Forelimb muscle (tissue), 1 donor: ENCODE data around the gene FZD8. TPM values are rescaled to one million over a fixed set of nuclear protein-coding genes. Genes with fewer than 3 reads are reported as not detected.
A peak's percentile ranks its signal among the peaks of the same experiment; 100 is the strongest.
"Not testable (repeated sequence)": the region's sequence is repeated elsewhere in the genome, so short reads cannot be mapped to it uniquely, and the experiment has no call there.

Experiments used
- DNase-seq: peaks from one replicate; pipeline ENCODE4 v3.0.0-alpha.2; 2013; ENCODE audit warnings: low read depth
- polyA plus RNA-seq: library from polyadenylated mRNA; unstranded; fragments of 120-200 nt; gene quantifications from one replicate; pipeline ENCODE4 v1.2.1, GENCODE V29; 2013; ENCODE audit not compliant: insufficient read length

FZD8 gene, protein sequence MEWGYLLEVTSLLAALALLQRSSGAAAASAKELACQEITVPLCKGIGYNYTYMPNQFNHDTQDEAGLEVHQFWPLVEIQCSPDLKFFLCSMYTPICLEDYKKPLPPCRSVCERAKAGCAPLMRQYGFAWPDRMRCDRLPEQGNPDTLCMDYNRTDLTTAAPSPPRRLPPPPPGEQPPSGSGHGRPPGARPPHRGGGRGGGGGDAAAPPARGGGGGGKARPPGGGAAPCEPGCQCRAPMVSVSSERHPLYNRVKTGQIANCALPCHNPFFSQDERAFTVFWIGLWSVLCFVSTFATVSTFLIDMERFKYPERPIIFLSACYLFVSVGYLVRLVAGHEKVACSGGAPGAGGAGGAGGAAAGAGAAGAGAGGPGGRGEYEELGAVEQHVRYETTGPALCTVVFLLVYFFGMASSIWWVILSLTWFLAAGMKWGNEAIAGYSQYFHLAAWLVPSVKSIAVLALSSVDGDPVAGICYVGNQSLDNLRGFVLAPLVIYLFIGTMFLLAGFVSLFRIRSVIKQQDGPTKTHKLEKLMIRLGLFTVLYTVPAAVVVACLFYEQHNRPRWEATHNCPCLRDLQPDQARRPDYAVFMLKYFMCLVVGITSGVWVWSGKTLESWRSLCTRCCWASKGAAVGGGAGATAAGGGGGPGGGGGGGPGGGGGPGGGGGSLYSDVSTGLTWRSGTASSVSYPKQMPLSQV
- 21.9 TPM for polyA plus RNA-seq

DNA sequence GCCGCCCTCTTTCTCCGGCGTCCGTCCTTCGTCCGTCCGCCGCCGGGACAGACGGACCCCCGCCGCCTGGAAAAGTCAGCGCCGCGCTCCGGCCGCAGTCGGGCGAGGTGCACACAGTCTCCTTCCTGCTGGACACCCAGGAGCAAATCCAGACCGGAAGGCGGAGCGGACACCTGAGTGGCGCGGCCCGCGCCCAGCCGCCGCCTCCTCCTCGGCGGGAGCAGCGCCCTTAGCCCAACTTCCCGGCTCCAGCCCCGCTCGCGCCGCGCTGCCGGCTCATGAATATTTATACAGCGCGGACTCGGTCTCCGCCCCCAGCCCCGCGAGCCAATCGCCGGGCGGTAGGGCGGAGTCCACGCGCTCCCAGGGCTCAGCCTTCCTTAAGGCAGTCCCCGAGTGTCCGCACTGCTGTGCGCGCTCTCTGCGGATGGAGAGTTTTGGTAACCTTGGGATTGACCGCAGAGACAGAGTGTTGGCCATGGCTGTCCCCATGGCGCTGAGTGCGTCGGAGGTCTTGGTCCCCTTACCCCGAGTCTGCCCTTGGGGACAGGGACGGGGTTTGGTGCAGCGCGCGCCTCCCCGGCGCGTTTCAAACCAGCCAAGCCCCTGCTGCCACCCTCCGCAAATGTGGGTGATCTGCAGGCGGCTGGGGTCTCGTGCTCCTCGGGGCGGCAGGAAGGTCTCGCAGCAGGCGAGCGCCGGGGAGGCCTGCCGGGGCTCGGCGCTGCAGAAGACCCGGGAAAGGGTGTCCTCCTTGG, at the start of gene FZD8:
TSS of gene FZD8 (minus strand) at position 262 of the 758 bp plus-strand sequence. CDS start 867 bp downstream, outside the sequence.
- peak; percentile 83 for DNase-seq

DNA sequence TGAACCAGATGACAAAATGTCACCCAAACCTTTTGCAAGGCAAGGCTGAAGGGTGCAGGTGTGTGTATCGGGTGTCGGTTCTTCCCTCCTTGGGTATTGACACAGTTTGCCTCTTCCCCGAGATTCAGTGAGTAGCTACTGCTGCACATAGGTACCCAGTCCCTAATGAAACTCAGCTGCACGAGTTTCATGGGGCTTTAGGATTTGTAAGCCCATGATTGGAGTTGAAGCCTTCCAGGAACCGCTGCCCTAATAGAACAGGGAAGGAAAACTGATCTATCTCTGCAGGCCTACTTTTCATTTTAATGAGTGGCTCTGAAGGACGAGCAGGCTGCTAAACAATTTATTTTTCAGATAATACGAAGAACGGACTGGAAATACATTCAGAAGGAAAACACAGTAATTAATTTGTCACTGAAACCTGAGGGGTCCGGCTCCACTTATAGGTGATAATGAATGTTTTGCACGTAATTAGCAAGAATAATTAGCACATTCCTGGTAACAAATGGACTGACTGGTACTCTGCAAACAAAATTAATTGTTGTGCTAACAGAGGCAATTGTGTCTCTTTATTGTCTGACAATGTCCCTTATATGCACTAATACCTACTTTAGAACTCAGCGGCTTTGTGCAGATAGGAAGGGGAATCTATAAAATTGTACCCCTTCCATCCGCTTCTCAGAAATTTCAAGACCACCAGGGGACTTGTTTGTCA, 49.6 kb upstream of the FZD8 start:
- no peak for DNase-seq

DNA sequence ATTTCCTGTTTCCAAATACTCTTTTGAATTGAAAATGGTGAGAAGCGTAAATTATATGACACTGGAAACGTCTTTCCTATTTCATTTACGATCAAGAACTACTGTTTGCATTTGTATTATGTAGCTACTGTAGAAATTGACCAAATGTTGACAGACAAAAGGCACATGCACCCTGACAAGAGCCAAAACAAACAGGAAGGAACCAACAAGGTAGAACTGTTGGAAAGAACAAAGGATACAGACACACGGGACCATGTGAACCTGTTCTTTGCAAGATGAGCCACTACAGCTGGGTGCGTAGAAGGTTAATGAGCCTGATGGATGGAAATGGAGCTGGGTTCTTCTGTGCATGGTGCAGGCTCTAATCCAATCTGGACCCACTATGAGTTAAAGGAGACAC, 48.4 kb upstream of the FZD8 start:
- no peak for DNase-seq

DNA sequence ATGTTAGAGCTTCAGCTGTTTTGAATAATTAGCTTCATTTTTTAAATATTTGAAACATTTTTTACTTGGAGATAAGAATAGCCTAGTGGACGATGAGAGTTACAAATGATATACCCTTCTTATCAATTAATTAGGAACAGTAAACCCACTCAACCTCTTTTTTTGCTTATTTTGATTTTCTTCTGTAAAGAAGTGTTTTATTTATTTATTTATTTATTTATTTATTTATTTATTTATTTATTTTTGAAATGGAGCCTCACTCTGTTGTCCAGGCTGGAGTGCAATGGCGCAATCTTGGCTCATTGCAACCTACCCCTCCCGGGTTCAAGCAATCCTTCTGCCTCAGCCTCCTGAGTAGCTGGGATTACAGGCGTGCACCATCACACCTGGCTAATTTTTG, 43.8 kb upstream of the FZD8 start:
- not testable (repeated sequence) for DNase-seq

DNA sequence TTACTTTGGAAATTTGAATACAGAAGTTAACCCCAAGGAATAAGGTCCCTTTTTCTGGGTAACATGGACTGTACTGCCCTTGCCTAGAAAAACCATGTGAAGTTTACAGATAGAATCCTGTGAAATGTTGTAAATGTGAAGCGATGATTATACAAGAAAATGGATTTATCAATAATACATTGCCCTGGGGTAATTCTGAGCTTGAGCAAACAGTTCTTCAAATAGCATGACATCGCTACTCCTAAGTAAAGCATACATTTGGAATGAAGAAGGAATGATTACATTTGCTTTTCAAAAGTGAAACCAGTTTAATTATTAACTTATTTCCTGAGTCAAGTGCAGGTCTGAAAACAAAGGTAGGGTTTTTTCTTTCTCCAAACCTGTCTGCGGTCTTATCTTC, 43.3 kb upstream of the FZD8 start:
- DNase-seq, result no peak

DNA sequence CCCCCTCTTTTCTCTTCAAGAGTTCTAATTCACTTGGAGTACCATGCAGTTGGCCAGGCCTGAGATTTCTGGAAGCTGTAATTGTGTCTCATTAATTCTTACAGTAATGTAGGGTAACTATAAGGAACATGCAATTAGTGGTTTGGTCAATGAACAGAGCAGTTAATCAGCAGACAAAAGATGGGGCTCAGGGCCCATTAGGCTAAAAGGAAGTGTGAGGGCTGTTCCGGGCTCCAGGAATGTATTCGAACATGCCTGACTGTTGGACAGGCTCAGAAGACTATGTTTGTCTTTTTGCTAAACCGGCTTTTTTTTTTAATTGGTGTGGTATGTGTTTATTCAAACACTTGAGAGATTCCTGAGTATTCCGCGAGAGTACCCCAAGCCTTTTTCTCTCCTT, 42.5 kb upstream of the FZD8 start:
- no peak for DNase-seq

DNA sequence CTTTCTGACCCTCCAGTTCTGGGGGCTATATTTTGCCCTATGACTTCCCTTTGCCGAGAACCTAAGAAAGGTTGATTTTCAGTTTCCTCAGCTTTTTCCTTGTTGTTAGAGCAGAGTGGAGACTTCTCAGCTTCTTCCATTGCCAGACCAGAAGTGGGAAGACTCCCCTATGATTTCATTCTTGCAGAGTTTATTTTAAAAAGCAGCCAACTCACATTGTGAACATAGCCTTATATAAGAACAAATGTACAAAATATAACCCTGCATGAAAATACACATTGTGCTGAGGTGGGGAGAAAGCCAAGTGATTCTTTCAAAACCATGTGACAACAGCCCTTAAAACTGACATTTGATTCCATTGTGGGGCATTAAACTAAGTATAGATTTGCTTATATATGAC, 33.8 kb upstream of the FZD8 start:
- no peak for DNase-seq

DNA sequence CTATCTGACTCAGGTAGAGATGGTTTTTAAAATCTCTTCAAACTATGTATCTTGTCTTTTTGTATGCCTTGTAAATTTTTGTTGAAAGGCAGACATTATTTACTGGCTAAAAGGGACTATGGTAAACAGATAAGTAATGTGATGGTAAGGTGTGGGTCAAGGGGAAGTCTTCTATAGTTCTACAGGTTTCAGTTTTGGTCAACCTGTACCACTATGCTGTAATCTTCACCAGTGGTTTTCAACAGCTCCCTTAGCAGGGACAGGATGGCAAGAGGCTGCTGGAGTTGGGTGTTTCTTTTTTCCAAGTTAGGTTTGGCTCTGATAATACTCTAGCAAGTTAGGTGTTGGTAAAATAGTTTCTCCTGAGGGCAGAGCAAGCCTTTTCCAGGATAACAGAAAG, 32.7 kb upstream of the FZD8 start:
- no peak for DNase-seq

DNA sequence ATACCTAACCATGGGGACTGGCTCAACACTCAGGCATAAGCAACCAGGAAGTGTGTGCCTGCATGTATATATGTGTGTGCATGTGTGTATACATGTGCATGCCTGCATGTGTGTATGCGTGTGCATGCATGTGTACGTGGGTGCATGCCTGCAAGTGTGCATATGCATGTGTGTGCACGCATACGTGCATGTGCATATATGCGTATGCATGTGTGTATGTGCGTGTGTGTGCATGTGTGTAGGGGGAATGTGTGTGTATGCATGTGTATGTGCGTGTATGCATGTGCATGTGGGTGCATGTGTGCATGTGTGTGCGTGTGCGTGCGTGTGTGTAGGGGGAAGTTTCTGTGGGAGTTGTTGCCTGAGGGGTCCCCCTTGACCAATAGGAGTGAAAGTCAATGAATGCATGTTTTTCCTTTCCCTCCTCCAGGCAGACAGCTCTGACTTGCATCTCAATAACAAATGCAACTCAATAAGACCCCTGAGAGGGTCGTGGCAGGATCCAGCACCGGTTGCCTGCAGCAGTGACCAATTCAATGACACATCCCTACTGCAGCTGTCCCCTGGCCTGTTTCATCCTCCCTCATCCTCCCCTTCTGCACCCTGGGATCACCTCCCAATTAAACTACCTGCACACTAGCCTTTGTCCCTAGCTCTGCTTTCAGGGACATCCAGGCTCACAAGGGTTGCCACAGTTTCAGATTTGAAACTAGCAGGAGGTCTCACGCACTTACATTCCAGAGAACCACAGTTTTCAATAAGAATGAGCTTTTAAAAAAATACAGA, 27.0 kb upstream of the FZD8 start:
- no peak for DNase-seq

DNA sequence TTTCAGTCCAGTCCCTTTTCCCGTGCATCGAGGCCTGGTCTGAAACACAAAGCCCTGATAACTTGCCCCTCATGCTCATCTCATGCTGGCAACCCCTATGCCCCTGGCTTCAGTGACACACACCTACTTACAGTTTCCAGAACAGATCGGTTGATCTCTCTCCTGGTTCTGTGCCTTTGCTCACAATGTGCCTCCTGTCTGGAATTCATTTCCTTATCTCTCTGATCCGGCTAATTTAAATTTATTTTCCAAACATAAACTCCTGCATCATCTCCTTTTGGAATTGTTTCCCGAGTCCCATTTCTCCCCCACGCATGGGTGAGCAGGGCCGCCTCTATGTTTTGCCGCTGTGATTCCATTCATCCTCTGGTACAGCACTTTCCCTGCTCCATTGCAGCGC, 25.9 kb upstream of the FZD8 start:
- no peak for DNase-seq

DNA sequence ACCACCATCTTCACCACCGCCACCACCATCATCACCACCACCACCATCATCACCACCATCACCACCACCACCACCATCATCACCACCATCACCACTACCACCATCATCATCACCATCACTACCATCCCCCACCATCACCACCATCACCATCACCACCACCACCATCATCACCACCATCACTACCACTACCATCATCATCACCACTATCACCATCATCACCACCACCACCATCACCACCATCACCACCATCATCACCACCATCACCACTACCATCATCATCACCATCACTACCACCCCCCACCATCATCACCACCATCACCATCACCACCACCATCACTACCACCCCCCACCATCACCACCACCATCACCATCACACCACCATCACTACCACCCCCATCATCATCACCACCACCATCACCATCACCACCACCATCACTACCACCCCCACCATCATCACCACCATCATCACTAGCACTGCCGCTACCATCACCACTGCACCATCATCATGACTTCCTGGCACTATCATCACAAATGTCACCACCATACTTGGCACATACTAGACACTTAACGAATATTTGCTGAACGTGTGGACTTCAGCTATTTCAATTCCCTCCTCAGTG, 25.3 kb upstream of the FZD8 start:
- DNase-seq, result no peak

DNA sequence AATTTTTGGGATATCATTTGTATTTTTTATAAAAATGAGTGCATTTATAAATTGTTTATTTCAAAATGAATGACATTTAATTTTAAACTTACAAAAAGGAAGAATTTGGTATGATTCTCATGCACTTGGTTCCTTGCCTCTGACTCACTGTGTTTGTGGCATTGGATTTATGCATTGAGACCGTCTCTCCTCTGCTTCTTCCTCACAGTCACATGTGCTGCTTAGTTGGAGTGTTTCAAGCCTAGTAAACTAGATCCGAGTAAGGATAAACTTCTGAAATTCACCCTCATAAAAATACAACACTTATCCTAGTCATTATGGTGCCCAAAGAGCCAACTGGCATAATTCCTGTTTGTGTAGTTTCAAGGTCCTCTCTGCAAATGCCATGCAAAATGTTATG, 19.1 kb upstream of the FZD8 start:
- DNase-seq, result no peak

DNA sequence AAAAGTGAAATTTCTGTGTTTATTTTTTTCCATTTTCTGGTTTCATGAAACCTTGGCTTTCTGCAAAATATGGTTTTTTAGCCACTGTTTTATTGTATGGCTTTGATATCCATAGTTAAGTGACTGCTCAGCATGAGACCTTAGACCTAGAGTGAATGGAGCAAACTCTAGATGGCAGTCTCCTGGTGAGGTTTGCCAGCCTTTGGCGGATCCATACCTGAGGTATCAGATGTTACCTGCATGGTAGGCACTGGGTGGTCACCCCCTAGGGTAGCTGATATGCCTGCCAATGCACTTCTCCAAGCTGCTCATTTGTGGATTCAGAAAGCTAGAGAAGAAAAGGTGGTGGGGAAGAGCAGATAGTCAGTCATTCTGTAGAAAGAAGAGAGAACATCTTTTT, 17.4 kb upstream of the FZD8 start:
- no peak for DNase-seq

DNA sequence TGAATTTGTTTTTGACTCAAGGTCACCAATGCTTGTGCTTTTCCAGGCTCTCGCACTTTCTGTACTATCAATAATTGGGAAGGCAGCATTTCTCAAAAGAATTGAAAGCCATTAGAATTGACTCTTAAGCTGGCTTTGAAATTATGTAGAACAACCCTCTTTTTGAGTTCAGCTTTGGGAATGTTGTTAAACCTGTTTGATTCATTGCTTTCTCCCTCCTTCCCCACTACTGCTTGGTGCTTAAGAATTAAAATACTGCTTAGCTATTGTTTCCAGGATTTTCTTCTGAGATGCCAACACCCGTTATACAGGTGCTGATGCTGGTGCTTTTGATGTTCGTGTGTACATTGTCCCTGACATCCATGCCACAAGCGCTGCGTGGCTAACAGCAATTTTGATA, 15.5 kb upstream of the FZD8 start:
- DNase-seq, result no peak

DNA sequence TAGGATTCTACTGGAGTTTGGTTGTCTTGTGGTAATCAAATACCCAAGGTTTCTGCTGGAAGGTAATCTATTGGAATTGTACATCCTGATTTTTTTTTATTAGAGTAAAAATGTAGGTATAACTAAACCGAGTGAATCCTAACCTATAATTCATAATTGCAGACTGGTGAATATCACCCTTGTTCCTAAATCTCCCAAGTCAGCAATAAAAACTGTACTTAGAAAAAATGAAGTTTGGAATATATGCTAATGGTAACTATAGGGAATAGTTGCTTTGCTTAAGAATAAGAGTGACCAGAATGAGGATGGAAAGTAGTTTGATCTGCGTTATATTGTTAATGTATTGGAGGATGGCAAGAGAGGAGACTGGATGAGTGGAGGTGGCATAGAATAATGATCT, 10.7 kb upstream of the FZD8 start:
- DNase-seq, result no peak

DNA sequence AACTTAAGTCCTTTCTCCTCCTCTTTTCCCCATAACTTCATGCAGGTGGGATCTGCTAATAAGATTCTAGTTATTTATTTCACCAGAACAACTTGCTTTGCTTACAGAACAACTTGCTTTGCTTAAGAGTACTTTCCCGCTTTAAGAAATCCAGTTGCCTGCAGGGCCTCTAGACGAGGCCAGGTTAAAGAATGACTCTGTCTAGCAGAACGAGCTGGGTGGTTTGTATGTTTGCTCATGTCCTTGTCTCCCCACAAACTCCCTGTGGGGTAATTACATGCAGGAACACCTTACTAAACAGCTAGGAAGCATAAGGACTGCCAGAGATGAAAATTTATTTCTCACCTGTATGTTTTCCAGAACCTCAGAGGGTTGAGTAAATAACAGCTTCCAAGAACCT, 8.8 kb upstream of the FZD8 start:
- no peak for DNase-seq

DNA sequence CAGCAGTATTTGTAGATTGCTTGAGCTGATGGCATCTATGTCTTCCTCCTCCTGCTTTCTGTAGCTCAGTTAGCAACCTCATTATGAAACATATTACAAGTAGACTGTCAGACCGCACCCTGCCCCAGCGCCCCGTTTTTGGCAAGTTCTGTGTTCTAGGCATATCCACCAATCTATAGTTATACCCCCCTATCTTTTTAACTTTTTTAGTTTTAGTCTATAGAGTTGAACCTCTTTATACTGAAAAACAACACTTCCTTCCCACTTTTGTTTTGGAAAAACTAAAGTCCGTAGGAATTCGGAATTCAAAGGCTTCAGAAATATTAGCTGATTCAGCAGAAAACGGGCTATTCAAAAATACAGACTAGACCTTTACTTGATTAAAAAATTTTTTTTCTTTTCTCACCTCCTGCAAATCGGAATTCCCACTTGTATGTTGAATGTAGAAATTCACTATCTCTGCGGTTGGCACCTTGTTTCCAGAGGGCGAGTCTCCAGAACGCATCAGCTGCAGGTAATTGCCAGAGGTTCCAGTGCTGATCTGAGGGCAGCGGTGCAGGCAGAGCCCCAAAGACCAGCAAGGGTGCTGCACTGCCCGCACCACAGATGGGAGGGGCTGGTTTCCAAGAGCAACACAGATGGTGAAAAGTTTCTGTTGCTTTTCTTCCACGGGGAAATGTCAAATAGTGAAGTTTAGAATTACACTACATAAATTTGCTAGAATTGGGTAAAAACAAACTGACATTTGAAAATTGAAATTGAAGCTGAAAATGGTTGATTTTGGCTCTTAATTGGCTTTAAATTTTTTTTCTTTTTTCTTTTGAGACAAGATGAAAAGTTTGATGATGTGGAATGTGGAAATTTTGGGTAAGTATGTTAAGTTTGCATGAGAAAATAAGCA, 2.2 kb upstream of the FZD8 start:
- DNase-seq, result no peak

DNA sequence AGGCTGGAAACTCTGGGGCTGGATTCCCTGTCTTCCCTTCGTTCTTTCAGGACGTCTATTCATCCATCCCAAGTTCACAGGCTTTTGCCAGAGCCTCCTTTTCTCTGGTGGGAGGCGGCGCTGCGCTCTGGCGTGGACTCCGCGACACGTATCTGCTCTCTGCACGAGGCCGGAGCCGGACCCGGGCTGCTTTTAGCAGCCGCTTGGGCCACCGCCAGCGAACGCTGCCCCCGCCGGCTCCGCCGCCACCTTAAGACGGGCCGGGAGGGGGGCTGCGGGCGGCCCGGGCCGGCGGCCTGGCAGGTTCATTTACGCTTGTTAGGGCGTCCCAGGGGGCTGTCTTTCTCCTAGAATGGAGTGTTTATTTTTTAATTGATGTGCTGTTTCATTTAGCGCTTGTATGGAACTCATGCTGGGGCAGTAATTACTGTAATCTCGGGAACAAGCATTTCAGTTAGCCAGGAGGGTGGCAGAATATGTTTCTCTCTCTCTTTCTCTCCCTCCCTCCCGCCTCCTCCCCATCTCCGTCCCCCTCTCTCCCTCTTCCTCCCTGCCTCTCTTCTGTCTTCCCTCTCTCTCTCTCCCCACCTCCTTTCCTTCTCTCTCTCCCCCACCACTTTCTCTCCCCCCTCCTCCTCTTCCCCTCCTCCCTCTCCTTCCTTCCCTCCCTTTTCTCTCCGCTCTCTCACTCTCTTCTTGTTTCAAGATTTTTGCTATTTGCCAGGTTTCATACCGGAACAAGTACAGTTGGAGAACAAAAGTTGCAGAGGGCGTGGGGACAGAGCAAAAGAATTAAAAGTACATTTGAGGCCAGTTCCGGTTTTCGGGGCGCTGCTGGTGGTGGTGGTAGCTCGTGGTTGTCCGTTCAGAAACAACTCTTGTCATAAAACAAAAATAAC, 1.3 kb upstream of the FZD8 start:
- DNase-seq, result peak; percentile 80

DNA sequence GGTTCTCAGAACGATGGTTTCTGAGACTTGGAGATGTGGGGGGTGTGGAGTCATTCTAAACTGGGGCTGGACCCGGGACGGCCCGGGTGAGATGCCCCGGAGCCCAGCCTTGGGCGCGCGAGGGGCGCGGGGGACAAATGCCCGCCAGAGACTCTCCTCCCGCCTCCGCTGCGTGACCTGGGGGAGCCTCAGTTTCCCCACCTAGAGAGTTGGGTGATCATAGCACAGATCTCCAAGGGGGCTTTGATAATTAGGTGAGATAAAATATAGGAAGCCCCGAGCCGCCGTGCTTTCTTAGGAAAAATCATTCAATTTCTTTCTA, 658 bp upstream of the FZD8 start:
- DNase-seq, result no peak
